Suppressor macrophage treated with lipopolysaccharide for 4 hours (primary cell): ENCODE results near the gene FHL2.
A peak's percentile ranks its signal among the peaks of the same experiment; 100 is the strongest.

Experiments
- DNase-seq: peaks from one replicate; pipeline ENCODE4 v3.0.0-alpha.2; 2020

The FHL2 gene

GRCh38 chr2:105376789-105377240 is 22.0 kb downstream of the FHL2 start:
- DNase-seq, result no peak

GRCh38 chr2:105376010-105376409 is 22.8 kb downstream of the FHL2 start:
- no peak for DNase-seq

GRCh38 chr2:105375001-105375561 is 23.8 kb downstream of the FHL2 start:
- DNase-seq, result no peak

- no peak for DNase-seq
These were observed 24.9 kb downstream of the FHL2 start for GRCh38 chr2:105373895-105374401.

- no peak for DNase-seq
These were observed 25.5 kb downstream of the FHL2 start for GRCh38 chr2:105373344-105373781.

GRCh38 chr2:105371810-105372209 is 27.0 kb downstream of the FHL2 start:
- no peak for DNase-seq

- DNase-seq, result no peak
These were observed 27.7 kb downstream of the FHL2 start for GRCh38 chr2:105371156-105371555.

- peak; percentile 87 for DNase-seq
These were observed 28.8 kb downstream of the FHL2 start for GRCh38 chr2:105369777-105370690.

GRCh38 chr2:105368759-105369408 is 30.0 kb downstream of the FHL2 start:
- DNase-seq, result no peak

- no peak for DNase-seq
These were observed 33.6 kb downstream of the FHL2 start for GRCh38 chr2:105365206-105365605.

- DNase-seq, result no peak
These were observed 34.3 kb downstream of the FHL2 start for GRCh38 chr2:105364436-105365139.

- no peak for DNase-seq
These were observed 35.8 kb downstream of the FHL2 start for GRCh38 chr2:105362862-105363591.

GRCh38 chr2:105361102-105361889 is 37.6 kb downstream of the FHL2 start:
- DNase-seq, result no peak

- no peak for DNase-seq
These were observed 40.3 kb downstream of the FHL2 start for GRCh38 chr2:105358593-105358992.

- DNase-seq, result no peak
These were observed 41.7 kb downstream of the FHL2 start for GRCh38 chr2:105357122-105357521.

- peak; percentile 43 for DNase-seq
These were observed 54.0 kb downstream of the FHL2 start for GRCh38 chr2:105344704-105345345.

GRCh38 chr2:105339414-105339813 is 59.4 kb downstream of the FHL2 start:
- DNase-seq, result no peak

- peak; percentile 28 for DNase-seq
These were observed 60.8 kb downstream of the FHL2 start for GRCh38 chr2:105338020-105338385.

GRCh38 chr2:105337122-105338019 is 61.5 kb downstream of the FHL2 start, which contains the start of gene C2orf49:
Gene C2orf49 (plus strand): TSS chr2:105337540. CDS start chr2:105337588, 48 bp downstream.
- peak; percentile 92 for DNase-seq

- no peak for DNase-seq
These were observed 62.1 kb downstream of the FHL2 start for GRCh38 chr2:105336786-105337121.
